Occipital lobe (tissue), 2 donors: ENCODE data around the gene LIN9. TPM values are rescaled to one million over a fixed set of nuclear protein-coding genes. Genes with fewer than 3 reads are reported as not detected.
"Not testable (repeated sequence)": the region's sequence is repeated elsewhere in the genome, so short reads cannot be mapped to it uniquely, and the experiment has no call there.

Source experiments
- DNase-seq: peaks from one replicate; lab custom pipeline; 2025; lab: John Stamatoyannopoulos, UW
- total RNA-seq: library from RNA; depleted of rRNA; stranded (reverse); fragments of >200 nt; gene quantifications from one replicate; pipeline ENCODE4 v1.2.3, GENCODE V29; 2014

LIN9 gene
- total RNA-seq, 1 donor from 2014 or later: 20.1 TPM

GRCh38 chr1:226215239-226215638 lies 93.7 kb downstream of the LIN9 start:
- no peak for DNase-seq

GRCh38 chr1:226212545-226212944 lies 96.4 kb downstream of the LIN9 start:
- DNase-seq: no peak

DNA sequence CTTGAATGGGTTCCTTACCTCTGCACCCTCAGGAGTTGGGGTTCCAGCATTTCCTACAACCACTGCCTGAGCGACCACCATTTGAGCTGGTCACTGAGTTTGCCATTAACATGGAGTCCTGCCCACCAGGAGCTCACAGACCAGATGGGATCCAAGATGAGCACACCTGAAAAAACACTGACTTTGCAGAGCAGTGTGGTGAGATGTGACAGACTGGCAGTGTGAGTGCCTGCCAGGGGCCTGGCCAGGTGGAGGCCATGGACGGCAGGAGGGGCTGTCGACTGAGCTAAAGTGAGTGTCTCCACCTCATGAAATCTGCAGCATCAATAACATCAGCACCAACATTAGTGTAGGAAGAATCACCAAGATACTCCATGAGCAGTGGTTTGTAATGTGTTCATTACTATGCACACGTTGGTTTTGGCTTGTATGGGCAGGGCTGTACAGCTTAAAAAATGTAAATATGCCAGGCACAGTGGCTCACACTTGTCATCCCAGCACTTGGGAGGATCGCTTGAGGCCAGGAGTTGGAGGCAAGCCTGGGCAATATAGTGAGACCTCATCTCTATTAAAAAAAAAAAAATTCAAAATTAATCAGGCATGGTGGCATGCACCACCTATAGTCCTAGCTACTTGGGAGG lies 97.7 kb downstream of the LIN9 start:
- DNase-seq: no peak

GRCh38 chr1:226210571-226211176 lies 98.3 kb downstream of the LIN9 start:
- DNase-seq: no peak

GRCh38 chr1:226209307-226210059 lies 99.5 kb downstream of the LIN9 start:
- no peak for DNase-seq

GRCh38 chr1:226207048-226207447 lies 101.9 kb downstream of the LIN9 start:
- no peak for DNase-seq

- no peak for DNase-seq
Observed at GRCh38 chr1:226204198-226204597, 104.8 kb downstream of the LIN9 start.

DNA sequence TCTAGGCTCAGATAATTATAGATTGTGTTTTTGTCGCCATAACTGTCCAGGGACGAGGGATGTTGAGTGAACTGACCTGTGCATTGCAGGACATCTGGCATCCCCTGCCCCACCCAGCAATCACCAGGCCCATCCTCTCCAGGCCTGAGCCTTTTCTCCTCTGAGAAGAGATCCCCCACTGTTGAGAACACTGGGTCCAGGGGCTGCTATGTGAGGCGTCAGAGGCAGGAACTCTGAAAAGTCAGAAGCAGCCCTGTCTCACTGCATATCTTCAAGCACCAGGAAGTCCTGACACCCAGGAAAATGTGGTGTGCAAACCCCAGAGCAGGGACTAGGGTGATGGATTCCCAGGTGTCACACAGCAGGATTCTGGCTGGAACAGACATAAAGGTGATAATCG lies 105.3 kb downstream of the LIN9 start:
- DNase-seq: no peak

GRCh38 chr1:226203240-226203639 lies 105.7 kb downstream of the LIN9 start:
- no peak for DNase-seq

DNA sequence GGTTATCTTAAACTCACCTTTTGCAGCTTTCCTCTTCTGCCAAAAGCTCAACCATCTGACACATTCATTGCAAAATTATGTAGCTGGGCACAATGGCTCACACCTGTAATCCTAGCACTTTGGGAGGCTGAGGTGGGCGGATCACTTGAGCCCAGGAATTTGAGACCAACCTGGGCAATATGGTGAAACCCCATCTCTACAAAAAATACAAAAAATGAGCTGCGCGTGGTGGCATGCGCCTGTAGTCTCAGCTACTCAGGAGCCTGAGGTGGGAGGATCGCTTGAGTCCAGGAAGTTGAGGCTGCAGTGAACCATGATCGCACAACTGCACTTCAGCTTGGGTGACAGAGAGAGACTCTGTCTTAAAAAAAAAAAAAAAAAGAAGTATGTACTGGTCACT lies 106.3 kb downstream of the LIN9 start:
- DNase-seq: not testable (repeated sequence)

DNA sequence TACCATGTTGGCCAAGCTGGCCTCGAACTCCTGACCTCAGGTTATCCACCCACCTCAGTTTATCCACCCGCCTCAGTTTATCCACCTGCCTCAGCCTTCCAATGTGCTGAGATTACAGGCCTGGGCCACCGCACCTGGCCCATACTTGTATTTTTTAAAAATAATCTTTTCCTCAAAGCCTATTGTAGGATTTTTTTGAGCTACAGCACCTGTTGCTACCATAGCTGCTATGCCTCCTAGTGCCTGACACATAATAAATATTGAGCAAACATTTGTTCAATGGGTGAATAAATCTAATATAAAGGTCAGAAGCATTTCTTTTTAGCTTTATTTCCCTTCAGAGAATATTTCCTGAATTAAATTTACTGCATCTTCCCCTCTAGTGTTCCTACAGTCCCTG lies 106.7 kb downstream of the LIN9 start:
- DNase-seq: no peak

DNA sequence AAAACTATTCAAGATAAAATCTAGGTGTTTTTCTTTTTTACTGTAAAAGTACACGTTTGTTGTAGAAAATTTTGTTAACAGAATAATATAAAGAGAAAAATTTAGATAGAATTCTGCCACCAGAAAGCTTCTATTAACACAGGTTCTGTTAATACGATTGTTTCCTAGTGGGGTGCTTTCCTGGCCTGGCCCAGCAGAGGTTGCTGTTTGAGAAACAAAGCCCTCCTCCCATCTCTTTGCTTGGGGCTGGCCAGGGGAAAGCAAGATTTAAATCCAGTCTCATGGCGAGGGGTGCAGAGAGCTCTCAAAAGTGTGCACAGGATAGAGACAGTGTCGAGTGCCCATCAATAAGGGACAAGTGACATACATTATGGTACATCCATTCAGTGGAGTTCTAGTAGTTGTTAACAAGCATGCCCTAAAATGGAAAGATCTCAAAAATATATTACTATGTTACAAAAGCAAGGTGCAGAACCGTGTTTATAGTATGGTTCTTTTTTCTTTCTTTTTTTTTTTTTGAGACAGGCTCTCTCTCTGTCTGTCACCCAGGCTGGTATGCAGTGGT lies 107.9 kb downstream of the LIN9 start:
- DNase-seq: no peak

GRCh38 chr1:226199971-226200370 lies 109.0 kb downstream of the LIN9 start:
- no peak for DNase-seq

- no peak for DNase-seq
Observed at GRCh38 chr1:226195144-226195543, 113.8 kb downstream of the LIN9 start.

- no peak for DNase-seq
Observed at GRCh38 chr1:226187380-226187779, 121.6 kb downstream of the LIN9 start.

DNA sequence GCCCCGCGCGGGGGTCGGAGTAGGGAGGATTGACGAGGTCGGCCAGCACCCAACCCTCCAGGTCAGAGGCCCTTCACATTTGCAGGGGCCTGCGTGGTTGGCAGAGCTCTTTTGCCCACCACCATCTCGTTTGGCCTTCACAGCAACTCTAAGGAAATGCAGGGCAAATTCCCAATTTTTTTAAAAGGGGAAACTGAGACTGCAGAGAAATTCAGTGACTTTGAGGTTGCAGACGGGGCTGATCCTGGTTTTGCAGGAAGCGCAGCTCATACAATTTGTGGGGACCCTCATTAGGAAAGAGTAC lies 122.0 kb downstream of the LIN9 start:
- no peak for DNase-seq

DNA sequence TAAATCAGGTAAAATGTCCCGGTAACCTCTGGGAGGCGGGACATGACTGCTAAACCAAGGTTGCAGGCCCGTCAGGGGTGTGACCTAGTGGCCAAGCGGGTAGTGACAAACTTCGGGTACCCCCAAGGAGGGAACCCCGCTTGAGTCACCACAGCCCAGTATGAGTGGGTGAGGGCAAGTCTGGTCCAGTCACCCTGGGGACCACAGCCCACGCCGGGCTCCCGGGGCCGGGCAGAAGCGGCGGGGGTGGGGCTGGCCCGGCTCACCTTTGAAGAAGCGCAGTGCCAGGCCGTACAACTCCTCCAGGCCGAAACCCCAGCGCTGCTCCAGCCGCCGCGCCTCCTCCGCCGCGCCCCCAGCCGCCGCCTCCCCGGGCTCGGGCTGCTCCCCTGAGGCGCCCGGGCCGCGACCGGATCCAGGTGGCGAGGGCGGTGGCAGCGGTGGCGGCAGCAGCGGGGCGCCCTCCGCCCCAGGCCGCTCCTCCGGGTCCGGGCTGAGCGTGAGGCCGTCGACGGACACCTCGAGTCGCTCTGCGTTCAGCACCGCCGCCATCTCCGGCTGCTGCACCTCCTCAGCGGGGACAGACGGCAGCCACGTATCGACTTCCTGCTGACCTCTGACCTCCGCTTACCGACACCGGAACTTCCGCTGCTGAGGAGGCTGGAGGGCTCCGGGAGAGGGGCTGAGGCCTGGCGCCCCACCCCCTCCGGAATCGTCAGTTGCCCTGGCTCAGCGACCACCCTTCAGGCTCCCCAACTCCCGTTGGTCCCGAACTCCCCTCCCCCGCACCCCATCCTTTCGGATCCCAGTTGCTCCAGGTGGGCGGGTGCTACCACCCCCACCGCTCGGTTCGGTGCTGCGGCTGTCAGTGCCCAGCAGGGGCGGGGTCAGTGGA lies 122.6 kb downstream of the LIN9 start, which contains the start of gene ACBD3:
Gene ACBD3 (minus strand): TSS at position 618 of the 895 bp plus-strand sequence. CDS start 66 bp downstream, at position 552.
- peak; percentile 84 for DNase-seq

- DNase-seq: no peak
Observed at GRCh38 chr1:226185141-226186036, 123.6 kb downstream of the LIN9 start.

DNA sequence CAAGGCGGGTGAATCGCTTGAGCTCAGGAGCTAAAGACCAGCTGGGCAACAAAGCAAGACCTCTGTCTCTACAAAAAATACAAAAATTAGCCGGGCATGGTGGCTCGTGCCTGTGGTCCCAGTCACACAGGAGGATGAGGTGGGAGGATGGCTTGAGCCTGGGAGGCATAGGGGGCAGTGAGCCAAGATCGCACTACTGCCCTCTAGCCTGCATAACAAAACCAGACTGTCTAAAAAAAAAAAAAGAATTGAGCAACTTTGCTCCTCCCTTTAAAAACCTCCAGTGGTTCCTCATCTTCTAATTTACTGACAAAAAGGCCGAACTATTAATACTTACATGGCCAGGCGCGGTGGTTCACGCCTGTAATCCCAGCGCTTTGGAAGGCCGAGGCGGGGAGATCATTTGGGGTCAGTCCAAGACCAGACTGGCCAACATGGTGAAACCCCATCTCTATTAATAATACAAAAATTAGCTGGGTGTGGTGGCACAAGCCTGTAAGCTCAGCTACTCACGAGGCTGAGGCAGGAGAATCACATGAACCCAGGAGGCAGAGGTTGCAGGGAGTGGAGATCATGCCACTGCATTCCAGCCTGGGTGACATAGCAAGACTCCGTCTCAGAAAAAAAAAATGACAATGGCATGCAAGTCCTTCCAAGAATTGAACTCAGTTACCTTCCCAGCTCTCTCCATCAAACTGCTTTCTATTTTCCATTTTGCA lies 126.8 kb downstream of the LIN9 start:
- no peak for DNase-seq
